ENCODE results near the gene HSPA2.

- no peak for TF ChIP-seq POLR2A (IDR thresholded peaks at IDR 0.05)
- TF ChIP-seq CTCF (IDR thresholded peaks at IDR 0.05), result no peak
- TF ChIP-seq EP300 (IDR thresholded peaks at IDR 0.05), result no peak
Measured at GRCh38 chr14:64493455-64493854, 47.1 kb upstream of the HSPA2 start.

All from tibial nerve (tissue), 4 donors.